NT2/D1 (cell line): ENCODE measurements around the gene RUBCN.
"Not testable (repeated sequence)": the region's sequence is repeated elsewhere in the genome, so short reads cannot be mapped to it uniquely, and the experiment has no call there.

Source experiments
- YY1 ChIP-seq: IDR thresholded peaks from 2 replicates; pipeline ENCODE4 v1.6.1; 2011; ENCODE audit not compliant: insufficient read length, insufficient read depth
- ZNF274 ChIP-seq: IDR thresholded peaks from 2 replicates; pipeline ENCODE4 v1.6.1; 2011; ENCODE audit warnings: mild to moderate bottlenecking, low read depth, low read length

DNA sequence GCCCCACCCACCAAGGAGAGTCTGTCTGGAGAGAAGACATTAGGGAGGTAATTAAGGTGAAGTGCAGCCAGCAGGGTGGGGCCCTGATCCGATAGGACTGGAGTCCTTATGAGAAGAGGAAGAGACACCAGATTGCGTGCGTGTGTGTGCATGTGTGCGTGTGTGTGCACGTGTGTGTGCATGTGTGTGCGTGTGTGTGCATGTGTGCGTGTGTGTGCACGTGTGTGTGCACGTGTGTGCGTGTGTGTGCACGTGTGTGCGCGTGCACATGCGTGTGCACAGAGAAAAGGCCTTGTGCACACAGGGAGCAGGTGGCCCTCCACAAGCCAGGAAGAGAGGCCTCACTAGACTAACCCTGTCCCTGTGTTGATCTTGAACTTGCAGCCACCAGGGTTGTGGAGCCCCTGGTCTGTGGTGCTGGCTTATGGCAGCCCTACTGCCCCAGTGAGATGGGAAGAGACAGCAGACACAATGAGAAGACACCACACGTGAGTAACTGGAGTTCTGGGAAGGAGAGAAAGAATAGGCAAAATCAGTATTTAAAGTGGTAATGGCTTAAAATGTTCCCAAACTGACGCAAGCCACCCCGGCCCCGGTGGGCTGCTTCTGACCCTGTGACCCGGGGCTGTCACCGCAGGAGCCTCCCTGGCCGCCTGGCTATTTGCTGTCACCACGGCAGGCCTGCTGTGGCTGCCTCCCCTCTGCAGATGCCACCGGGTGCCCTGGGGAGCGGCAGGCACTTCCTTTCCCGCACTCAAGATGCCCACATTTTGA is 73.2 kb downstream of the RUBCN start:
- TF ChIP-seq ZNF274, YY1: not testable (repeated sequence)
